Measurements from ENCODE around the gene ADAMTS12.

ADAMTS12 gene

GRCh38 chr5:33733225-33733624 is 158.6 kb downstream of the ADAMTS12 start:
- no peak for TF ChIP-seq POLR2AphosphoS5 (IDR thresholded peaks at IDR 0.05; ENCODE audit: low read depth, low read length)
- no peak for TF ChIP-seq REST (IDR thresholded peaks at IDR 0.05; ENCODE audit: insufficient read depth in 1 of 2, low read depth in 2 of 2, low read length in 2 of 2)
- no peak for TF ChIP-seq TAF1 (IDR thresholded peaks at IDR 0.05; ENCODE audit: borderline replicate concordance, insufficient read depth, low read length)
- no peak for TF ChIP-seq FOXP2 (optimal IDR thresholded peaks at IDR 0.05; ENCODE audit: borderline replicate concordance, extremely low read depth, extremely low read length, insufficient read depth)
- TF ChIP-seq SIN3A (IDR thresholded peaks at IDR 0.05; ENCODE audit: borderline replicate concordance, insufficient read depth, low read length), result no peak

GRCh38 chr5:33726422-33727165 is 165.2 kb downstream of the ADAMTS12 start:
- TF ChIP-seq REST (IDR thresholded peaks at IDR 0.05; ENCODE audit: insufficient read depth in 1 of 2, low read depth in 2 of 2, low read length in 2 of 2), result no peak
- no peak for TF ChIP-seq SIN3A (IDR thresholded peaks at IDR 0.05; ENCODE audit: borderline replicate concordance, insufficient read depth, low read length)
- no peak for TF ChIP-seq POLR2AphosphoS5 (IDR thresholded peaks at IDR 0.05; ENCODE audit: low read depth, low read length)
- TF ChIP-seq FOXP2 (optimal IDR thresholded peaks at IDR 0.05; ENCODE audit: borderline replicate concordance, extremely low read depth, extremely low read length, insufficient read depth), result no peak
- no peak for TF ChIP-seq TAF1 (IDR thresholded peaks at IDR 0.05; ENCODE audit: borderline replicate concordance, insufficient read depth, low read length)

GRCh38 chr5:33725806-33726205 is 166.0 kb downstream of the ADAMTS12 start:
- TF ChIP-seq REST (IDR thresholded peaks at IDR 0.05; ENCODE audit: insufficient read depth in 1 of 2, low read depth in 2 of 2, low read length in 2 of 2), result no peak
- TF ChIP-seq SIN3A (IDR thresholded peaks at IDR 0.05; ENCODE audit: borderline replicate concordance, insufficient read depth, low read length), result no peak
- TF ChIP-seq FOXP2 (optimal IDR thresholded peaks at IDR 0.05; ENCODE audit: borderline replicate concordance, extremely low read depth, extremely low read length, insufficient read depth), result no peak
- TF ChIP-seq TAF1 (IDR thresholded peaks at IDR 0.05; ENCODE audit: borderline replicate concordance, insufficient read depth, low read length), result no peak
- TF ChIP-seq POLR2AphosphoS5 (IDR thresholded peaks at IDR 0.05; ENCODE audit: low read depth, low read length), result no peak

- no peak for TF ChIP-seq FOXP2 (optimal IDR thresholded peaks at IDR 0.05; ENCODE audit: borderline replicate concordance, extremely low read depth, extremely low read length, insufficient read depth)
- TF ChIP-seq TAF1 (IDR thresholded peaks at IDR 0.05; ENCODE audit: borderline replicate concordance, insufficient read depth, low read length), result no peak
- TF ChIP-seq SIN3A (IDR thresholded peaks at IDR 0.05; ENCODE audit: borderline replicate concordance, insufficient read depth, low read length), result no peak
- no peak for TF ChIP-seq REST (IDR thresholded peaks at IDR 0.05; ENCODE audit: insufficient read depth in 1 of 2, low read depth in 2 of 2, low read length in 2 of 2)
- no peak for TF ChIP-seq POLR2AphosphoS5 (IDR thresholded peaks at IDR 0.05; ENCODE audit: low read depth, low read length)
Measured at GRCh38 chr5:33721491-33722200, 170.1 kb downstream of the ADAMTS12 start.

Measured in PFSK-1 (cell line).